A549 (cell line): ENCODE measurements around the gene AHCYL2.

Experiments used
- BHLHE40 ChIP-seq: IDR thresholded peaks from 2 replicates; pipeline ENCODE4 v1.6.1; 2012; ENCODE audit warnings: low read depth, low read length, inconsistent platforms
- CBX8 ChIP-seq: fragments of 200-600 bp; sonication (generic); IDR thresholded peaks from 2 replicates; pipeline ENCODE4 v1.6.1; 2016
- CHD2 ChIP-seq: fragments of 150-350 bp; IDR thresholded peaks from 2 replicates; pipeline ENCODE4 v1.6.1; 2014; ENCODE audit warnings: low read length; ENCODE audit not compliant: partially characterized antibody
- CTCF ChIP-seq: fragments of >200 bp; sonication (Bioruptor Twin); formaldehyde crosslinking; IDR thresholded peaks from 3 replicates; pipeline ENCODE4 v1.5.1; 2016
- EHF ChIP-seq: fragments of 250-450 bp; sonication (Bioruptor Pico); IDR thresholded peaks from 2 replicates; pipeline ENCODE4 v1.5.0; 2020; ENCODE audit warnings: mild to moderate bottlenecking
- KDM5A ChIP-seq: fragments of 200-600 bp; sonication (generic); IDR thresholded peaks from 2 replicates; pipeline ENCODE4 v1.6.1; 2016; ENCODE audit warnings: antibody characterized with exemption, mild to moderate bottlenecking
- MYC ChIP-seq: IDR thresholded peaks from 2 replicates; pipeline ENCODE4 v1.6.1; 2012; ENCODE audit warnings: mild to moderate bottlenecking, inconsistent platforms, low read length, improper control_type of control experiment, borderline replicate concordance
- POLR2A ChIP-seq: IDR thresholded peaks from 2 replicates; pipeline ENCODE4 v1.6.1; 2012; ENCODE audit warnings: mild to moderate bottlenecking, low read length
- RCOR1 ChIP-seq: fragments of 150-350 bp; IDR thresholded peaks from 2 replicates; pipeline ENCODE4 v1.6.1; 2014; ENCODE audit warnings: antibody characterized with exemption, low read length, low read depth
- REST ChIP-seq: fragments of 200-600 bp; sonication (generic); IDR thresholded peaks from 2 replicates; pipeline ENCODE4 v1.6.1; 2016; ENCODE audit warnings: antibody characterized with exemption, mild to moderate bottlenecking, moderate library complexity
- RNF2 ChIP-seq: fragments of 200-600 bp; sonication (generic); IDR thresholded peaks from 2 replicates; pipeline ENCODE4 v1.6.1; 2016; ENCODE audit warnings: low read depth, mild to moderate bottlenecking, antibody characterized with exemption, moderate library complexity, borderline replicate concordance
- SMC3 ChIP-seq: fragments of >200 bp; sonication (Bioruptor Twin); formaldehyde crosslinking; IDR thresholded peaks from 3 replicates; pipeline ENCODE4 v1.6.1; 2018; ENCODE audit warnings: inconsistent platforms
- TF ChIP-seq, protein P1 (sequence below): IDR thresholded peaks from 2 replicates; pipeline ENCODE4 v1.6.1; 2012

- no peak for TF ChIP-seq POLR2A
- TF ChIP-seq CTCF = no peak
- TF ChIP-seq BHLHE40 = no peak
- TF ChIP-seq, protein P1, sequence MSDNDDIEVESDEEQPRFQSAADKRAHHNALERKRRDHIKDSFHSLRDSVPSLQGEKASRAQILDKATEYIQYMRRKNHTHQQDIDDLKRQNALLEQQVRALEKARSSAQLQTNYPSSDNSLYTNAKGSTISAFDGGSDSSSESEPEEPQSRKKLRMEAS = no peak
- TF ChIP-seq REST = no peak
- no peak for TF ChIP-seq CBX8
- no peak for TF ChIP-seq CHD2
- no peak for TF ChIP-seq SMC3
- no peak for TF ChIP-seq EHF
- no peak for TF ChIP-seq MYC
- TF ChIP-seq KDM5A = no peak
- no peak for TF ChIP-seq RCOR1
- TF ChIP-seq RNF2 = no peak
These were observed 246.6 kb downstream of the AHCYL2 start for GRCh38 chr7:129471402-129471827.
